NCI-H1436 treated with DMSO at 0.1 percent for 48 hours (cell line): ENCODE results near the gene HSD17B12.
"Not testable (repeated sequence)": the region's sequence is repeated elsewhere in the genome, so short reads cannot be mapped to it uniquely, and the experiment has no call there.

Experiments used
- DNase-seq: peaks from one replicate; lab custom pipeline; 2025; lab: John Stamatoyannopoulos, UW

The HSD17B12 gene

DNA sequence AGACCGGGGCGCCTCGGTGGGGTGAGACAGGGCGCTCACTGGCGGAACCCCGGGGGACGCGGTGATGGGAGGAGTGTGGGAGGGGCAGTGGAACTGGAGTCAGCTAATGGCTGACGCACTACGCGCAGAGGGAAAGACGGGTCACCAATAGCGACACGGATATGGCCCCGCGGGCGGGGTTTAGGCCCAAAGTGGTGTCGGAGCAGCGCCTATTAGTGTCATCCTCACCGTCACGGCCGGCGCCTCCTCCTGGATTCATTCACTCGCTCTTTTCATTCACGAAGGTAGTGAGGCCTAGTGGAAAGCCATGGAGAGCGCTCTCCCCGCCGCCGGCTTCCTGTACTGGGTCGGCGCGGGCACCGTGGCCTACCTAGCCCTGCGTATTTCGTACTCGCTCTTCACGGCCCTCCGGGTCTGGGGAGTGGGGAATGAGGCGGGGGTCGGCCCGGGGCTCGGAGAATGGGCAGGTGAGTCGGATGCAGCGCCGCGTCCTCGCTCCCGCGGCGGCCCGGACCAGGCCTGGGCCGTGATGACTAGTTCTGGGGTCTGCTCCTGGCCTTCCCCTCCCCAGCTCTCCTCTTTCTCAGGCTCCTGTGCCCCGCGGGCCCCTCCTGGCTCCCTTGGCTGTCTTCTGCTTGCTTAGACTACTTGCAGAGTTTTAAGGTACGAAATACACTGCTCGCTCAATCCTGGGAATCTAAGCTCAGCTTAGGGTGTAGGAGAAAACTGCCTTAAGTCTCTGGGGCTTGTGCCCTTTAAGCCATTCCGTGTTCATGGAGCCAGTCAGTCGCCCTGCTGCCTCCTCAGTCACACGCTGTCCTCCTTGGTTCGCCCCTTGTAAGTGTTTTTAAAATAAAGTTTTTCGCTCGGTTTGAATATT is at the start of gene HSD17B12:
Gene HSD17B12, plus strand, starts transcription at position 218 of the 880 bp plus-strand sequence. Its CDS starts 90 bp downstream, at position 308.
- peak; percentile 98 for DNase-seq

DNA sequence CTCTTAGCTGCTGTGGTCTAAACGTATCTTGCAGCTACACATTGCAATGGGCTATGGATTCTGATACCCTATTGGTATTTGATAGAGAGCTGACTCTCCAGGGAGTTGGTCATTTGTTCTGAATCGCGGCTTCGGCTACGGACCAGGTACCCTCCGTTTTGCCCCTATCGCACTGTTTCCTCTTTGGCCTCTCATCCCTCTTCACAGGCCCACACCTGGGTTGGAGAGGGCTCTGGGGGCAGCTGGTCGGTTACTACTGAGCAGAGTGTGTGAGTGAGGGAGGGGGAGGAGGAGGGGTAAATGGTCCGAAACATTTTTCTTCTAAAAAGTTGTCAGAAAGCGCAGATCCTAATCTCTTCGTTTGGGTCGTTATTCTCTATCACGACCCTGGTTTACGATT is 48.8 kb upstream of the HSD17B12 start:
- DNase-seq = no peak

DNA sequence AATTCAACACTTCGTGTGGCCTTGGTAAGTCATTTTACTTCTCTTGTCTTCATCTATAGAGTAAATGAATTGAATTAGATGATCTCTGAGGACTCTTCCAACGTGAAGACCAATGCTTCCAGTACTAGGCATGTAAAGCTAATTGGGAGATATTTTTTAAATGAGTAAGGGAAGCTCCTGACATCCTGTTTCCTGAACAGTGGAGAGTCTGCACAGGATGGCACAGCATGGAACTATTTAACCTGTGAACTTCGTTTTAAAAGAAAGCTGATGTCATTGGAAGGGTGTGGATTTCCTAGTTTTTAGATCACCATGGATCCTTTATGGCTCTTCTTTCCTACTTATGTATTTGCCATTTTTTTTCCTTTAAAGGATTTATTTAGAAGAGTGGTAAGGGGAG is 48.4 kb upstream of the HSD17B12 start:
- DNase-seq = no peak

DNA sequence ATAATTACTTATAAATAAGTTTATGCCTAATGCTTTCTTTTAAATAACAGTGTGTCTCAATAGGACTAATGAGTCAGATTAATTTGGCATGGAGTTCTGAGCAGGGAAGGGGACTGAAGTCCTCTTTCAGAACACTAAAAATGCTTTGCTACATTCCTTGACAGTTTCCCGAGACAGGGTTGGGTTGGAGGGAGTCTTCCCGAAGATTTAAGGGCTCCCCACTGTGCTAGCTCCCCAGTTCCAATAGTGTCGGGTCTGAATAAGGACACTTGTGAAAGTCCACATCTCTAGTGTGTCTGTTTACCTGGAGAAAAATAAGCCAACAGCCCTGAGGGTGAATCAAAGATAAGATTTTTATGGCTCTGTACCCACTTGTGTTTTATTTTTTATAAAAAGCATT is 41.8 kb upstream of the HSD17B12 start:
- no peak for DNase-seq

DNA sequence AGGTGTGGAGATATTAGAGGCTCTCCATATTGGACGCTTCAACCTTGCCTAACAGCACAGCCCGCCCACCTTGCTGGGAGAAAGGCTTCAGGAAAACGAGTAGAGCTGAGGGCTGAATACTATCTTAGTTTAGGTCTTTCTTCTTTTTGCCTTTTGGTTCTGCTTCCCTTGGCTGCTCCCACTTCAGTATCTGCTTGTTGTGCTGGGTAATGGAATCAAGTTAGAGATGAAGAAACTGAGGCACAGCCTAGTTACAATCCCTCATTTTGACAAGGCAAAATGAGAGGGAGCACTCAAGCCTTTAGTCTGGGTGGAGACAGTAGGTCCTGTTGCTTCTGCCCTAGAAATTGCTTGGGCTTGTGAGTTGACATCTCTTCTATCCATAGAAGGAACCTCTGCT is 41.3 kb upstream of the HSD17B12 start:
- DNase-seq = no peak

DNA sequence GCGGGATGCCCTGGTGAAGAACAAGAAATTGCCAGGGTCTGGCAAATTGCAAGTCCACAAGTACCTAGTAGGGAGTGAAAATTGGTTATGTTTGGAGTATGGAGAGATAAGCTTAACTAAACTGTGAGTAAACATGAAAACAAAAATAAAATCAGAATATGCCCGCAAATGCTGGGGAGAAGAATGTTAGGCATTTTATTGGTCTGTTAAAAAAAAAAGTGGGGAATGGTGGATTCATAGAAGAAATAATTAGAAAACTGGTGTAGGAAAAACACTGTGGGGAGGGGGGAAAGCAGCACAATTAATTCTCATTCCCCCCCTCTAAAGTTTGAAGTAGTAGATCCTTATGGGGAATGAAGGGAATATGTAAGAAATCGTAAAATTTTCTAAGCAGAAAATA is 40.6 kb upstream of the HSD17B12 start:
- DNase-seq = no peak

DNA sequence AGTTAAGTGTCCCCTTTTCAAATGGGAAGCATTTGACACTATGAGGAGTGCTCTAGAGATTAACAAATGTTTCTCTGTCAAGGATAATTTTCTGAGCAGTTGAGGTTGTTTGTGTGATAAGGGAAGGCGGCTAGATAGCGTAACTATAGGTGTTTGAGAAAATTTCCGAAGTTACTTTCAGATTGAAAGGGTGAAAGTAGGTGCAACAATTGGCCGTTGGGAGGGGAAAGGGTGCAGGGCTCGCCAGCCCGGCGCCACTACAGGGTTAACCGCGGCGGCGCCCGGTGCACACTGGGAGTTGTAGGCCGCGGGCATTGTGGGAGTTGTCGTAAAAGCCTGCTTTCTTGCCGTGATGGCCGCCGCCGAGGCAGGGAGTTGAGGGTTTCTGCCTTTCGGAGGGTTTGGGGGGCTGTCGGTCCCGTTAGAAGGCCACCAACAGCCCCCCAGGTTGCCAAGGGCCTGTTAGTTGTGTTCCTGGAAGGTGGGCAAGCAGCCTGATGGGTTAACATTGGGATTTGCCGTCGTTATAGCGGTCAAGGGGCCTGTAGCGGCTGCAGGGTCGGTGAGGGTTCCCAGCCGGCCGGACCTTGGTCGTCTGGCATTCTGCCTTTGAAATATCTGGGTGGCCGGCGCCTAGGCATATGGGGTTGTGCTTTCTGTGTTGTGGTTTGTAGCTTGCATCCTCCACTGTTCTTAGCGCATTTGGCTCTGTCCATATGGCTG is 36.5 kb upstream of the HSD17B12 start:
- DNase-seq = peak; percentile 9

DNA sequence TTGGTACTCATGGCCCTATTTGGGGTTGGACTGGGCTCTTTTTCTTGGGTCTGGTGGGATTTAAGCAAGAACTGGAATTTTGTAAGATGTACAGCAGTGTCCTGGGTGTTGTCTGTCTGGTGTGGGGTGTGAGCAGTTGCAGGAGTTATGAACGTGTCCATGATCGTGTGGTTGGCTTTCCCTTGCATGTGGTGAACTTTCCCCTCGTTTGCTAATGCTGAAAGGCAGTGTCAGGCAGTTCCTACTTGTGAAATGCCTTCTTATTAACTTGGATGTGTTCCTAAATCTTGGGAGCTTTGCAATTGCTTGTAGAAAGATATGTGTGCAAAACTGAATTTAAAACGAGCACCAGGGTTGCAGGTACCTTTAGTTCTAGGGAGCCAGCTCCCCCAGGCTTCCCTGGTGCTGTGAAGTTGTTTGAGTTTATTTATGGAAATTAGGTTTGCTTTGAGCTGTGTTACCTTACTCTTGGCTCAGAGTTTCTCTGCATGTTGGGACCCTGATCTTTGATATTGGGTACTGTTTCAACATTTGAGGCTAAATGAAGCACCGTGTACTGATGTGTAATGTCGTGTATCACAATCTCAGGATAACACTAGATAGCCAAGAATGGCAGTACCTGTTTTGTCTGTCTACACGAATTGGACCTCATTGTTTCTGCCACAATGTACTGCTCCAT is 35.8 kb upstream of the HSD17B12 start:
- DNase-seq = no peak

DNA sequence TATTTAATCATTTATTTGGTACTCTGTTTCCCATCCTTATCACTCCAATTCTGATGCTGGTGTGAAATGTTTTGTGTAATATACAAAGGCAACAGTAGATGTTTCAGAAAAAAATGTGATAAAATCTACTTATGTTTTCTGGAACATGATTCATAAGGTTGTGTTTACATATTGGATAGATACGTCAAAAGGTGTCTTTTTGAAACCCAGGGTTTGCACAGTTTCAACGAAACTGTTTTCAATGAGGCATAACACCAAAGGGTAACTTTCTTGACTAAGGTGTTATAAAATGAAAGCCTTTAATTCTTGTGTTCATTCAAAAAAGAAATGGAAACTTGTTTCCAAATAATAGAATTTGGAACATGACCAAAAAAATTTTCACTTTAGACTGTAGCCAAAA is 33.8 kb upstream of the HSD17B12 start:
- DNase-seq = no peak

DNA sequence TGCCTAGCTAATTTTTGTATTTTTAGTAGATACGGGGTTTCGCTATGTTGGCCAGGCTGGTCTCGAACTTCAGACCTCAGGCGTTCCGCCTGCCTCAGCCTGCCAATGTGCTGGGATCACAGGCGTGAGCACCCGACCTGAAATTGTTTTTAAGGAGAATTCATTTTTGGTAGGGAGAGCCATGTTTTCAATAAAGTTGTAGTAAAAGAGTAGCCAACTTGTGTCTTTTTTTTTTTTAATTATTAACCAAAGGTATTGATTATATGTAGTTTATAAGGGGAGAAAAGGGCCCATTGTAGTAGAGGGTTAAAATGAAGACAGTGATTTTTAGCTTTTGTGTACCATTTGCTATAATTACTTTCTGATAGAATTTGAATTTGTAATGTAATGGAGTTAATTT is 31.6 kb upstream of the HSD17B12 start:
- DNase-seq = no peak

DNA sequence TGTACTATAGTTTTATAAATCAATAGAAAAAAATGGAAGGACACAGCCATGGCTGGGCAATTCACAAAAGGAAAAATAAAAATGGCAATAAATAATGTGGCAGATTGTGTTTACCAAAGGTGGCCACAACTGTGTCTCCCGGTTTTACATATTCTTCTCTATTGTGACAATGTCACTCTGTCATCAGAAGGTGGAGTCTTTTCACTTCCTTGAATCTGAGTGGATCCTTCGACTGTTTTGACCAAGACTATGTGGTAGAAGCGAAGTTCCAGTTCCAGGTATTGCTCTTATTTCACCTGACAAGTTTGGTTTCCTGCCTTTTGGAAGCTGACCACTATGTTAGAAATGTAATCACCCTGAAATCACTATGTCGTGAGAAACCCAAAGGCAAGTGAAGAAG is 31.0 kb upstream of the HSD17B12 start:
- no peak for DNase-seq

DNA sequence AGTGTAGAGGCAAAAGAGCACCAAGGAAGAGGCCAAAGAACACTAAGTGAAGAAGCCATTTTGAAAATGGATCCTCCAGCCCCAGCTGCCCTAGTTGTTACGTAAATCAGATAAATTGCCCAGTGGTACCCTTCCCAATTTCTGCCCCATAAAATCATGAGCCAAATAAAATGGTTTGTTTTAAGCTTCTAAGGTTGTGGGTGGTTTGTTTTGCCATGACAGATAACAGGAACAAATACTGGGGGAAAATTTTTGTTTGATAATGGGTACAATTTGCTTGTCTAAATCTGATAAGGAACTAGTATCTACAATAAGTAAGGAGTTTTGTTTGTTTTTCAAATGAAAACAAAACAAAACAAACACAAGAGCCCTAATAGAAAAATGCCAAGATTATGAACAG is 30.6 kb upstream of the HSD17B12 start:
- no peak for DNase-seq

DNA sequence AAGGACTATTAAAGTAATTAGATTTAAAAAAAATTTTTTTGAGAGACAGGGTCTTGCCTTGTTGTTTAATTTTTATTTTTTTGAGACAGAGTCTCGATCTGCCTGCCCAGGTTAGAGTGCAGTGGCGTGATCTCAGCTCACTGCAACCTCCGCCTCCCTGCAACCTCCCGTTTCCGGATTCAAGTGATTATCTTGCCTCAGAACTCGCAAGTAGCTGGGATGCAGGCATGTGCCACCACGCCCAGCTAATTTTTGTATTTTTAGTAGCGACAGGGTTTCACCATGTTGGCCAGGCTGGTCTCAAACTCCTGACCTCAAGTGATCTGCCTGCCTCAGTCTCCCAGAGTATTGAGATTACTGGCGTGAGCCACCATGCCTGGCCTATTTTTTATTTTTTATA is 17.5 kb upstream of the HSD17B12 start:
- DNase-seq = not testable (repeated sequence)

DNA sequence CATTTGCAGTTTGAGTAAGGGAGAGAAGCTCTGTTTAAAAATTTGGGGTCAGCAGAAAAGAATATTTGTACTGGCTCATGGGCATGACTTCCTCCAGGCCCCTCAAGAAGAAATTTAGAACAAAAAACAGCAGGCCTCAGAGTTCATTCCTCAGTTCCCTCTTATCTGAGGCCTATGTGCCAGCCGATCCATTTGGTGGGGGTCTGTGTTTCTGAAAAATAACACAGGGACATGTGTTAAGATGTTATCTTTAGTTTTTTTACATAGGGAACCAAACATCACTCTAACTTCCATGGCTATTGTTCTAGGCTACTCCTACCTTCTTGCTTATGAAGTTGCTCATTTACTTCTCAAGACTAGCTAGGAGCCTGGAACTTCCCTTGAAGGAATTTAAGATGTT is 16.2 kb upstream of the HSD17B12 start:
- no peak for DNase-seq

DNA sequence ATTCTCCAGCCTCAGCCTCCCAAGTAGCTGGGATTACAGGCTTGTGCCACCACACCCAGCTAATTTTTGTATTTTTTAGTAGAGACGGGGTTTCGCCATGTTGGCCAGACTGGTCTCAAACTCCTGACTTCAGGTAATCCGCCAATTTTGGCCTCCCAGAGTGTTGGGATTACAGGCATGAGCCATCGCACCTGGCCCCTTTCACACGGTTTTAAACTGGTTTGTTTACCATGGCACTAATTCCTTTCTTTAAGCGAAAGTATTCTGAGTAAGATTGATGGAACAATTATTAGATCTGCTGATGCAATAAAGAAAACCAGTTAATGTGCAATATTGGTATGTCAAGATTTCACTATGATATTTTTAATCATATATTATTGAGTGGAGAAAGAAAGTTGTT is 9.3 kb upstream of the HSD17B12 start:
- DNase-seq = not testable (repeated sequence)

DNA sequence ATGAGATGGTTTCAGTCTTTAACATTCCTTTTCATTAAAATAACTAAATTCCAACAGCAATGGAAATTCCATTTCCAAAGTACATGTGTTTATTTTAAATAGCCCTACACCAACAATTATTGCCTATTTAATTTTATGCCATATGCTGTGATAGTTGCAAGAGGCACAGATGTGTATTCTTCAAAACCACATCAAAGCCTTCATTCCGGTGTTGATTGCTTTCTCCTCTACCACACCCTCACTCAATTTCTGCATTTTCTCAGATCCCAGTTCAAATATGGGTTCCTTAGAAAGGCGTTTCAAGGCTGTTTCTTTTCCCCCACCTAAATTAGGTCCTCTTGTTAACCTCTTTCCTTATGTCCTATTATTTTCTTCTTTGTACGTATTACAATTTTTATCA is 6.0 kb upstream of the HSD17B12 start:
- no peak for DNase-seq

DNA sequence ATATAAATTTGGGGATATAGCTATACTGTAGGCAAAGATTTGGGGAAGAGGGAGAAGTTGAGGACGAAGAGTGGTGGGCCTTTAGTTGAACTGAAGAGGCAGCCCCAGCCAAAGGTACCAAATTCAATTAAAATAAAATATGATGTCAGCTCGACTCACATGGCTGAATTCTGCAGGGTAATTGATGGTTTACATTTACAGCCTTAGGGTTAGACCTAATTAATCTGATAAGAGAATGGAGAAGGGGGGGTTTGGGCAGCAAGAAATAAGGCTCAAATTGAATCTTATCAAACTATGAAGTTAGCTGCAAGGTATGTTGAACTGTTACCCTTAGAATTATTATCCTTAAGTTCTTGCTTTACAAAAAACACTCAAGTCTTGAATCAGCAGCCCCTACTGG is 3.6 kb upstream of the HSD17B12 start:
- DNase-seq = no peak

DNA sequence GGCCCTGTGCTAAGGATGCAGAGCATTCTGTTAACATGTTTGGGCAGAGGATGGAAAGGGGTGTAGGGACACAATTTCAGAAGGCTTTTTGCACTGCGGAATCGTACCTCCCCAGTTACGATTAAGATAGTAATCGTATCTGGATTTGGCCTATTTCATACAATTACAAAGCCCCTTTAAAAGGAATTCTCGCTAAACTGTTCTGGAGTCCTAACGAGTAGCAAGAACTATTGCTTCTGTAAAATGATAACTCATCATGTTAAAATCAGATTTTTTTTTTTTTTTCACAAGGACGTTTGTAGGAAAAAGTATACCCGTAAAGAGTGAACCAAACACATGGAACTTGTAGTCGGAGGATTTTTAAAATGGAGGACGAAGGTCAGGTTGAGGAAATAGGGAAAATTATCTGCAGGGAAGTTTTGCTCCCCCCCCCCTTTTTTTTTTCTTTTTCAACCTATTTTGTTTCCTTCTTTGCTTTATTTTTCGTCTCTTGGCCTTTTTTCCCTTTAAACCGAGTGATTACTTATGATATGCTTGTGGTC is 934 bp downstream of the HSD17B12 start:
- no peak for DNase-seq

DNA sequence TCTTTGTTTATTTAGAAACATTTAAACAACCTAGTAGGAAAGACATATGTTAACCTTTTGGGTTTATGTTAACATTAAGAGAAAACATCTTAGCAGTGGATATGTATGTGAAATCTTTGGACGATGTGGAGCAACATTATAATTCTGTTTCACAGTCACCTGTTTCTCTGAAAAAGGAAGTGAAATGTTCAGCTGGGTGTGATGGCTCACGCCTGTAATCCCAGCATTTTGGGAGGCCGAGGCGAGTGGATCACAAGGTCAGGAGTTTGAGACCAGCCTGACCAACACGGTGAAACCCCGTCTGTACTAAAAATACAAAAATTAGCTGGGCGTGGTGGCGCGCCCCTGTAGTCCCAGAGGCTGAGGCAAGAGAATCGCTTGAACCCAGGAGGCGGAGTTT is 1.5 kb downstream of the HSD17B12 start:
- DNase-seq = not testable (repeated sequence)

DNA sequence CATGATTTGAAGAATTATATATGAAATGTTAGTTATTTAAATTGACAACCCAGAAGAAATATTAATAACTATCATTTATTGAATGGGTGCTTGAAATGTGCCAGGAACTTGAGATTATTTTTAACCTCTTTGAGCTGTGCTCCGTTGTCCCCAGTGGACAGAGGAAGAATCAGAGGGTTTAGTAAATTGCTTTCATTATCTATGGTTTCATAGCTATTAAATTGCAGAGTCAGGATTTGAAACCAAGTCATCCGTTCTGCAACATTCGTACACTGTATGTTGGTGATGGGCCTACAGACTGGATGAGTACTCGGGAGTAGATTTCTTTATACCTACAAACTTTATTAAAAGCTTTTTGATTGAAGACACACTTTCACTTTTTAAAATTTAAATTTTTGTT is 4.9 kb downstream of the HSD17B12 start:
- no peak for DNase-seq

DNA sequence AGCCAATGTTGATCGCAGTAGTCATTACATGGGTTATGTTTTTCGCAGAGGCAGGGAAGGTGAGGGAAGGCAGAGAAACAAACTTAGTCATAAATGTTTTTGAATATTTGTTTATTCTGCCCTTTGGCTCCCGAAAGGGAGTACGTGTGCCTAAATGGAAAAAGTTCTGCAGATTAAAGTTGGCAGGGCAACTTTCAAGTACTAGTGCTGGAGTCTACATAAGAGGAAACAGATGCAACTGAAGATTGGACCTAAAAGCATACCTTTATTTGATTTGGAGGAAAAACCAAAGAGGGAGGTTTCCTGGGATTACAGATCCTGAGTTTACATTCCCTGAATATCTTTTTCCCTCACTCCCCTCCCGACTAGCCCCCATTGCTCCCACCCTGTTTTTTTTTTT is 5.7 kb downstream of the HSD17B12 start:
- no peak for DNase-seq

DNA sequence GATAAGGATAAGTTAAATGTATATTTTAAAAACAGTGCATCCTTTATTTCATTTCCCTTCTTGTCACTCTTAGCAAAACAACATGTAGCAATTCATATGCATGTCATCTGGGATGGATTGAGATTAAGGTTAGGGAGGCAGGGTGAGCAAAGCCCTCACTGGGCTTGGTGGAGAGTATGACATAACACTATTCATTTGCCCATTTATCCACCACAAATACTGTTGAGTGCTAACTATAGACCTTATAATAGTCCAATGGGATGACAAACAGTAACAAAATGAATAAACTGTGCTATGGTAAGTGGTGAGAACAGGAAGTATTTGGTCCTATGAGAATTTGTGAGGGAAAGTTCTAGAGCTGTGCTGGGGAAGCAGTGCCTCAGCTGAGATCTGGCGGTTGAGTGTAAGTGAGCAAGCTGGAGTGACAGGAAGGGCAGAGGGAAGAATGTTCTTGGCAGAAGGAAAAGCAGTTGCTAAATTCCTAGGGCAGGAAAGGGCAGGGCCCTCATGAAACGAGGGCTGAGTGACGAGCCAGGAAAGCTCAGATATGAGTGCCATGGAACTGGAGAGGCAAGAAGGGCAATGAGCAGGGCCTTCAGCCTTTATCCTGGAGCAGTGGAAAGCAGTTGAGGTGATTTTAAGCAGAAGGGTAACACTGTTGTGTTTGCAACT is 6.7 kb downstream of the HSD17B12 start:
- no peak for DNase-seq
